GM19397 (cell line): ENCODE data around the gene COX10.

Experiments
- ATAC-seq: cut with Tn5 transposase; IDR thresholded peaks from one replicate; pipeline ENCODE4 v1.9.1; 2021; ENCODE audit warnings: mild to moderate bottlenecking, moderate library complexity; ENCODE audit not compliant: unreplicated experiment

The COX10 gene

GRCh38 chr17:14068542-14069250 lies 608 bp upstream of the COX10 start:
- no peak for ATAC-seq

GRCh38 chr17:14070344-14070984 lies 1.2 kb downstream of the COX10 start:
- ATAC-seq: no peak

DNA sequence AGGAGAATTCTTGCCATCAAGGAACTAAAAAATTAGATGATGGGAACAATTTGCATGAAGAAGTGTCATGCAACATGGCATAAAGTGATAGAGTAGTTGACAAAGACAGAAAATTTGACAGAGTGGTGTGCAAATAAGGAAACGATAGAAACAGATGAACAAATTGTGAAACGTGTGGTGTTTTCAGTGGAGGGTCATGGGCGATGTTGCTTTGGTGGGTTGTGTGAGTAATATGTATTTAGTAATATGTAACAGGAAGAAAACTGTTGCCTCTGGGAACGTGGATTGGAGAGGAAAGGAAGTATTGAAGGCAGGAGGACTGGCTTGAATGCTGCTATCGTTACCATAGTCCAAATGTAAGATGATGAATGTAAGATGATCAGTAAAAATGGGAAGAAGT lies 3.6 kb downstream of the COX10 start:
- ATAC-seq: no peak

DNA sequence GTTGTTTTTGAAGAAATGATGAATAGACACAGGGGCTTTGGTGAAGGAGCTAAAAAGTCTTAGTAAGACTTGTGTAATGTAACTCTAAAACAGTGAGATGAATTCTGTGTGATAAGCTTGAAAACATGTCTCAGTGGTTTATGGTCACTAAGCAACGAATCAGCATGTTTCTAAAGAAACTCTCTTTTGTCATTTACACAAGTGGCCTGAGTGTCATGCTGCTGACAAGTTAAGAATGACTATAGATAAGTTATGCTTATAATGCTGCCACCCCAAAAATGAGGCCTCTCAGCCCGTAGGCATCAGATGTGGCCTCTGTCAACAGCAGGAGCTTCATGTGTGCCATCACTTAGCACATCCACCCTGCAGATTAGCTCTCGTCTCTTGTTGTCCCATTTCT lies 8.7 kb downstream of the COX10 start:
- ATAC-seq: no peak

- no peak for ATAC-seq
These were observed 11.5 kb downstream of the COX10 start for GRCh38 chr17:14080847-14081251.

DNA sequence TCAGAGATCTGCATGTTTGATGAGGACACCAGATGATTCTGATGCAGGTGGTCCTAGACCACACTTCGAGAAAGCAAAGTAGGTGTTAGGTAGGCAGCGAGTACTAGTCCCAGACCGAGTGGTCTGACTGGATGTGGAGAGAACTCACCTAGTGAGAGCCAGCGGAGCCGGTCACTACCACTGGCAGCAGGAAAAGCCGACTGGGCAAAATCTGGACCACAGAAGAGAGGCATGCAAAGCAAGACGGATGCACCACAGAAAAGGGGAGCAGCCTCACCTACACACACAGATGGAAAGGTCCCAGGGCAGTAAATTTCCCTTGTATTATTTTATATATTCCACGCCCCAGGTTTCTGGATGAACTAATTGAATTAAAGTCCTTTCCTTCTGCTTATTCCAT lies 13.5 kb downstream of the COX10 start:
- ATAC-seq: no peak

GRCh38 chr17:14084955-14085354 lies 15.7 kb downstream of the COX10 start:
- ATAC-seq: no peak

- no peak for ATAC-seq
These were observed 16.9 kb downstream of the COX10 start for GRCh38 chr17:14086189-14086588.

DNA sequence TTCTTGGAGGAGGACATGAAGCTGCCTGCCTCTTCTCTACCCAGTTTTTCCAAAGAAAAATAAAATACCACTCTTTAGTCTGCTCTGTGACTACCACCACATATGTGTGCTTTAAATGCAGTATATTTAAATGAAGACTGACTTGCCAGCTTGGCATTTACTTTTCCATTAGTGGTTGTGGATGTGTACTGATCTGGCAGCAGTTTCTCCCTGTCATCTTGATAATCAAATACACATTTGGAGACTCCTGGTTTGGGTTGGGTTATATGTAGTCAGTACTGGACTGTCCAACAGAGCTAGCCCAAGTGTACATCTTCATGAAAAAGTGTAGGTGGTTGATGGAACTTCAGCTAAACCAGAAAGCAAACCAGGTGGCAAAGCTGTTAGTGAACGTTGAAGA lies 19.9 kb downstream of the COX10 start:
- ATAC-seq: no peak

- ATAC-seq: no peak
These were observed 22.1 kb downstream of the COX10 start for GRCh38 chr17:14091367-14091766.

- no peak for ATAC-seq
These were observed 23.5 kb downstream of the COX10 start for GRCh38 chr17:14092808-14093207.

- ATAC-seq: no peak
These were observed 25.6 kb downstream of the COX10 start for GRCh38 chr17:14094676-14095601.

- ATAC-seq: no peak
These were observed 26.3 kb downstream of the COX10 start for GRCh38 chr17:14095631-14096030.

- ATAC-seq: no peak
These were observed 28.9 kb downstream of the COX10 start for GRCh38 chr17:14098246-14098645.

- ATAC-seq: no peak
These were observed 32.7 kb downstream of the COX10 start for GRCh38 chr17:14101976-14102375.

- no peak for ATAC-seq
These were observed 34.5 kb downstream of the COX10 start for GRCh38 chr17:14103836-14104235.

GRCh38 chr17:14104734-14105133 lies 35.4 kb downstream of the COX10 start:
- ATAC-seq: no peak

DNA sequence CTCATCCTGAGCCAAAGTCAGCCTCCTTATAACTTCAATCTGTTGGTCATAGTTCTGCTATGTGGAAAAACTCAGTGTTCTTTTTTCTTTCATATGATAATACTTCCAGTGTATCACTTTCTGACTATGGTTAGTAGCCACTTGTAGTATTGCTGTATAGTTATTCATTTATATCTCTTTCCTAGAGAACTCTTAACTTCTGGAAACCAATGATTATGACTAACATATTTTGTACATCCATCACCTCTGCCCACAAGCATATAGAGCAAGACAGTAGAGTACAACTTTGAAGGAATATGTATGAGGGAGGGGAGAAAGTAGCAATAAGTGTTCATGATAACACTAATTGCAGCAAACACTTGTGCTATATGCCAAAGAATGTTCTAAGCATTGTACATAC lies 38.6 kb downstream of the COX10 start:
- ATAC-seq: no peak

GRCh38 chr17:14112407-14112806 lies 43.1 kb downstream of the COX10 start:
- ATAC-seq: no peak

GRCh38 chr17:14113137-14113536 lies 43.8 kb downstream of the COX10 start:
- ATAC-seq: no peak

DNA sequence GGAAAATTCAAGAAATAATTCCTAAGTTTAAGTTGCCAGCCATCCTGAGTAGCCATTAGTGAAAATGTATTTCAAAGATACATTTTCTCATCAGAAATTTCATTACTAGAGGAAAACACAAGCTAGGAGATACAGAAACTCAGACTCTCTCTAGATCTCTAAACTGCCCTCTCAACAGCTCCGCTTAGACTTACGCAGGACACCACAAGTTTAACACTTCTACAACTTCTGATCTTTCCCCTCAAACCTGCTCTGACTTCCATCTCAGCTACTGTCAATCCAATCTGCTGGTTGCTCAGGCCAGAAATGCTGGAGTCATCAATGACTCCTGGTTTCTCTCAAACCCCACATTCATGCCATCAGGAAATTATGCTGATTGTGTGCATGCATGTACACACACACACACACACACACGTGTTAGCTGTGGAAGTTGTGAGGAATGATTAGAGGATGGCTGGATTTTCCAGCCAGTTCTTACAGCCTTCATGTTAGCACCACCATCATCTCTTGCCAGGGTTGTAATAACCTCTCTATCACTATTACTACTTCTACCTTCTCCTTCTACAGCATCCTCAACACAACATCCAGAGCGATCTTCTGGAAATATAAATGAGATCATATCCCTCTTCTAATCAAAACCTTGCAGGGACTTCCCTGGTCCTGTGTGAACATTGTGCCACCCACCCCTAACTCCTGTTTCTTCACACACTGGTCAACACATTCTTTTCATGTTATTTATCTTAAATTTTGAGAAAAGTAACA lies 47.1 kb downstream of the COX10 start:
- ATAC-seq: no peak
